ENCODE results near the gene NLRP1.

Gene NLRP1

GRCh38 chr17:5472511-5472910 lies 111.8 kb downstream of the NLRP1 start:
- Mint-ChIP-seq H3K4me3 (no peak overlapping the region), H3K27me3 (no peaks in the 10 kb centered on the region), H3K36me3 (peaks cover 41% of the 10 kb centered on the region), H3K27ac (no peak overlapping the region), H3K9me3 (no peaks in the 10 kb centered on the region), H3K4me1 (peaks cover 17% of the 10 kb centered on the region)
- DNase-seq, result no peak
- CTCF ChIA-PET, result no interaction called here

GRCh38 chr17:5468075-5468473 lies 116.2 kb downstream of the NLRP1 start:
- H3K9me3 Mint-ChIP-seq, result no peaks in the 10 kb centered on the region
- peaks cover 43% of the 10 kb centered on the region for H3K4me1 Mint-ChIP-seq
- CTCF ChIA-PET, result interaction anchor here (1.2 kb wide), 1 partner anchor 29 kb away, joined by 3 read pairs; the partner anchor contains the start of gene C1QBP
- peak overlapping the region; percentile 84 for H3K4me3 Mint-ChIP-seq
- peak overlapping the region; percentile 38 for H3K27ac Mint-ChIP-seq
- no peaks in the 10 kb centered on the region for H3K27me3 Mint-ChIP-seq
- peaks cover 22% of the 10 kb centered on the region for H3K36me3 Mint-ChIP-seq
- no peak for DNase-seq

GRCh38 chr17:5467416-5467815 lies 116.9 kb downstream of the NLRP1 start:
- H3K4me3 Mint-ChIP-seq, result peak overlapping the region; percentile 84
- H3K27ac Mint-ChIP-seq, result no peak overlapping the region
- no peaks in the 10 kb centered on the region for H3K27me3 Mint-ChIP-seq
- CTCF ChIA-PET, result no interaction called here
- H3K4me1 Mint-ChIP-seq, result peaks cover 43% of the 10 kb centered on the region
- H3K9me3 Mint-ChIP-seq, result no peaks in the 10 kb centered on the region
- DNase-seq, result no peak
- peaks cover 21% of the 10 kb centered on the region for H3K36me3 Mint-ChIP-seq

- no peak for DNase-seq
- Mint-ChIP-seq H3K9me3 (no peaks in the 10 kb centered on the region), H3K4me1 (peaks cover 43% of the 10 kb centered on the region), H3K36me3 (peaks cover 17% of the 10 kb centered on the region), H3K27me3 (no peaks in the 10 kb centered on the region), H3K27ac (no peak overlapping the region), H3K4me3 (no peak overlapping the region)
- CTCF ChIA-PET, result interaction anchor here (0.9 to 1.1 kb wide), 2 partner anchors 26 to 27 kb away, joined by 3 read pairs; no protein-coding TSS in a partner anchor
Measured at GRCh38 chr17:5466295-5466694, 118.0 kb downstream of the NLRP1 start.

- CTCF ChIA-PET, result no interaction called here
- H3K9me3 Mint-ChIP-seq, result no peaks in the 10 kb centered on the region
- H3K4me1 Mint-ChIP-seq, result peaks cover 40% of the 10 kb centered on the region
- H3K27me3 Mint-ChIP-seq, result no peaks in the 10 kb centered on the region
- H3K27ac Mint-ChIP-seq, result no peak overlapping the region
- no peak for DNase-seq
- H3K36me3 Mint-ChIP-seq, result peaks cover 27% of the 10 kb centered on the region
- H3K4me3 Mint-ChIP-seq, result no peak overlapping the region
Measured at GRCh38 chr17:5464717-5465507, 119.4 kb downstream of the NLRP1 start.
